Measurements from ENCODE around the gene ELAVL3.

Gene ELAVL3

DNA sequence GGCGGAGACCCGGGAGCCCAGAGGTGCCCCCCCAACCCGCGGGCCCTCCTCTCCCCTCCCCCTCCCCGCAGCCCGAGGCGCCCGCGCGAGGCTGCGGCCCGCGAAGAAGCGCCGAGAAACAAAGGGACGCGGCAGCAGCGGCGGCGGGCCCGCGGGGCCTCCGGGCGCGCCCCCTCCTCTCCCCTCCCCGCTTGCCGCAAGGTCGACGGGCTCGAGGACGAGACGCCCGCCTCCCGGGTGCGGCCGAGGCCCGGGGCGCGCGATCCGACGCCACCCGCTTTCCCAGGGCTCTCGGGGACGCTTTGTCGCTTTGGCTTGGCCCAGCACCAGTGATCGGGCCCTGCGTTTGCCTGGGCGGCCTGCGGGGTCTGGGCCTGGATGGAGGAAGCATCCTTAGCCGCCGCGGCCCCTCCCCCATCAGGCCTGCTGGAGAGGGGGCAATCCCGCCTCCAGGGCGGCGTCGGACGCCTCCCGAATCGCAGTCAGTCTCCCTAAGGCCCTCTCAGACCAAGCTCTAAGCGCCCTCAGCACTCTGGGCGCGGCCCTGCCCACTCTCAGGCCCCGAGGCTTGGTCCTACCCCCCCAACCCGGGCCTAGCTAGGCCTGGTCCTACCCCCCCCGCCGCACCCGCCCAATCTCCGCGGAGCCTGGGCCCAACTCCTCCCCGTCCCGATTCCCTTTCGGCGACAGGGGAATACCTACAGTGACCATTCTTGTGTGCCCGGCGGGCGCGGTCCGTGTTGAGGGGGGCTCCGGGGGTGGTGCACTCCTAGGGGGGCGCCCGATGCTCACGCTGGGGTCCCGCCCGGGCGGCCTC, 740 bp downstream of the ELAVL3 start (continued):
- TF ChIP-seq TOX (CRISPR knock-in tag; IDR thresholded peaks at IDR 0.05; ENCODE audit: borderline replicate concordance) (no peak), ISL1 (CRISPR knock-in tag; IDR thresholded peaks at IDR 0.05) (no peak), ARNTL (CRISPR knock-in tag; IDR thresholded peaks at IDR 0.05; ENCODE audit: borderline replicate concordance, low read depth) (no peak), ZFP30 (CRISPR knock-in tag; IDR thresholded peaks at IDR 0.05) (no peak), ZFP3 (CRISPR knock-in tag; IDR thresholded peaks at IDR 0.05) (no peak), CSDC2 (CRISPR knock-in tag; IDR thresholded peaks at IDR 0.05) (no peak)
- TF ChIP-seq, protein P1, sequence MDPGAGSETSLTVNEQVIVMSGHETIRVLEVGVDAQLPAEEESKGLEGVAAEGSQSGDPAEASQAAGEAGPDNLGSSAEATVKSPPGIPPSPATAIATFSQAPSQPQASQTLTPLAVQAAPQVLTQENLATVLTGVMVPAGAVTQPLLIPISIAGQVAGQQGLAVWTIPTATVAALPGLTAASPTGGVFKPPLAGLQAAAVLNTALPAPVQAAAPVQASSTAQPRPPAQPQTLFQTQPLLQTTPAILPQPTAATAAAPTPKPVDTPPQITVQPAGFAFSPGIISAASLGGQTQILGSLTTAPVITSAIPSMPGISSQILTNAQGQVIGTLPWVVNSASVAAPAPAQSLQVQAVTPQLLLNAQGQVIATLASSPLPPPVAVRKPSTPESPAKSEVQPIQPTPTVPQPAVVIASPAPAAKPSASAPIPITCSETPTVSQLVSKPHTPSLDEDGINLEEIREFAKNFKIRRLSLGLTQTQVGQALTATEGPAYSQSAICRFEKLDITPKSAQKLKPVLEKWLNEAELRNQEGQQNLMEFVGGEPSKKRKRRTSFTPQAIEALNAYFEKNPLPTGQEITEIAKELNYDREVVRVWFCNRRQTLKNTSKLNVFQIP (CRISPR knock-in tag; IDR thresholded peaks at IDR 0.05; ENCODE audit: borderline replicate concordance, low read depth): no peak

DNA sequence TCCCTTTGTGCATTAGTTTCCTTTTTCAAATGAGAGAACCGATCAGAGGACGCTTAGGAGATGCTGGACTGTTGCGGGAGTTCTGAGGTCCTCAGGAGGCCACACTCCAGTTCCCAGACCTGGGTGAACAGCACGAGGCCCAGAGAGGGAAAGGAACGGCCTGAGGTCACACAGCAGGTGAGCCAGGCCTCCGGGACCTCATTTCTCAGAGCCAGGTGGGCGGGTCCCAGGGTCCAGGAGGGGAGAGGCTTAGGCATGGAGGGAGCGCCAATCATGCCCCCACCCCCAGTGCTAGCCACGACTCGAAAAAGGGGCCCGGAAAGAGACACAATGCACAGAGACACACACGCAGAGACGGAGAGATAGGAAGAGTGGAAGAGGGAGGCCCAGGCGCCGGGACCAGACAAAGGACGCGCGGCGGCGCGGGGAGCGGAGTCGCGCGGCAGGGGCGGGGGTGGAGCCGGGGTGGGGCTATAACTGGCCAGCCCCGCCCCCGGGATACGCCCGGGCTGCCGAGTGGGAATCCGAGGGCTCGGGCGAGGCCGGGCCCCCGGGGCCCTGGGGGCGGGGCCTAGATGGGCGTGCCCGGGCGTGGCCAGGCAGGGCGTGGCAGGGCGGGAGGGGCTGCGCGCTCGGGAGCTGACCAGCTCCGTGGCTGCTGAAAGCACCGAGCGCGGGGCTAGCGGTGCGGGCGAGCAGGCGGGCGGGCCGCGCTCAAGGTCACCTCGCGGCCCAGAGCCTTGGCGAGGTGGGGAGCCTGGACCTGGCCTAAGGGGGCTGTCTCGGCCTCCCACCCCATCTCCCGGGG, 1.6 kb downstream of the ELAVL3 start:
- ATAC-seq: no peak
- TF ChIP-seq ZC3H10 (CRISPR knock-in tag; IDR thresholded peaks at IDR 0.05): no peak
- no peak for TF ChIP-seq CSDC2 (CRISPR knock-in tag; IDR thresholded peaks at IDR 0.05)
- TF ChIP-seq TOX (CRISPR knock-in tag; IDR thresholded peaks at IDR 0.05; ENCODE audit: borderline replicate concordance): no peak
- TF ChIP-seq, protein P2, sequence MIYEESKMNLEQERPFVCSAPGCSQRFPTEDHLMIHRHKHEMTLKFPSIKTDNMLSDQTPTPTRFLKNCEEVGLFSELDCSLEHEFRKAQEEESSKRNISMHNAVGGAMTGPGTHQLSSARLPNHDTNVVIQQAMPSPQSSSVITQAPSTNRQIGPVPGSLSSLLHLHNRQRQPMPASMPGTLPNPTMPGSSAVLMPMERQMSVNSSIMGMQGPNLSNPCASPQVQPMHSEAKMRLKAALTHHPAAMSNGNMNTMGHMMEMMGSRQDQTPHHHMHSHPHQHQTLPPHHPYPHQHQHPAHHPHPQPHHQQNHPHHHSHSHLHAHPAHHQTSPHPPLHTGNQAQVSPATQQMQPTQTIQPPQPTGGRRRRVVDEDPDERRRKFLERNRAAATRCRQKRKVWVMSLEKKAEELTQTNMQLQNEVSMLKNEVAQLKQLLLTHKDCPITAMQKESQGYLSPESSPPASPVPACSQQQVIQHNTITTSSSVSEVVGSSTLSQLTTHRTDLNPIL (CRISPR knock-in tag; IDR thresholded peaks at IDR 0.05; ENCODE audit: low read depth): no peak
- TF ChIP-seq ESRRG (CRISPR knock-in tag; IDR thresholded peaks at IDR 0.05): no peak
- TF ChIP-seq, protein P3, sequence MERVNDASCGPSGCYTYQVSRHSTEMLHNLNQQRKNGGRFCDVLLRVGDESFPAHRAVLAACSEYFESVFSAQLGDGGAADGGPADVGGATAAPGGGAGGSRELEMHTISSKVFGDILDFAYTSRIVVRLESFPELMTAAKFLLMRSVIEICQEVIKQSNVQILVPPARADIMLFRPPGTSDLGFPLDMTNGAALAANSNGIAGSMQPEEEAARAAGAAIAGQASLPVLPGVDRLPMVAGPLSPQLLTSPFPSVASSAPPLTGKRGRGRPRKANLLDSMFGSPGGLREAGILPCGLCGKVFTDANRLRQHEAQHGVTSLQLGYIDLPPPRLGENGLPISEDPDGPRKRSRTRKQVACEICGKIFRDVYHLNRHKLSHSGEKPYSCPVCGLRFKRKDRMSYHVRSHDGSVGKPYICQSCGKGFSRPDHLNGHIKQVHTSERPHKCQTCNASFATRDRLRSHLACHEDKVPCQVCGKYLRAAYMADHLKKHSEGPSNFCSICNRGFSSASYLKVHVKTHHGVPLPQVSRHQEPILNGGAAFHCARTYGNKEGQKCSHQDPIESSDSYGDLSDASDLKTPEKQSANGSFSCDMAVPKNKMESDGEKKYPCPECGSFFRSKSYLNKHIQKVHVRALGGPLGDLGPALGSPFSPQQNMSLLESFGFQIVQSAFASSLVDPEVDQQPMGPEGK (CRISPR knock-in tag; IDR thresholded peaks at IDR 0.05; ENCODE audit: borderline replicate concordance): no peak
- TF ChIP-seq ZFP3 (CRISPR knock-in tag; IDR thresholded peaks at IDR 0.05): no peak
- TF ChIP-seq TCF4 (CRISPR knock-in tag; IDR thresholded peaks at IDR 0.05; ENCODE audit: borderline replicate concordance): no peak
- TF ChIP-seq, protein P4, sequence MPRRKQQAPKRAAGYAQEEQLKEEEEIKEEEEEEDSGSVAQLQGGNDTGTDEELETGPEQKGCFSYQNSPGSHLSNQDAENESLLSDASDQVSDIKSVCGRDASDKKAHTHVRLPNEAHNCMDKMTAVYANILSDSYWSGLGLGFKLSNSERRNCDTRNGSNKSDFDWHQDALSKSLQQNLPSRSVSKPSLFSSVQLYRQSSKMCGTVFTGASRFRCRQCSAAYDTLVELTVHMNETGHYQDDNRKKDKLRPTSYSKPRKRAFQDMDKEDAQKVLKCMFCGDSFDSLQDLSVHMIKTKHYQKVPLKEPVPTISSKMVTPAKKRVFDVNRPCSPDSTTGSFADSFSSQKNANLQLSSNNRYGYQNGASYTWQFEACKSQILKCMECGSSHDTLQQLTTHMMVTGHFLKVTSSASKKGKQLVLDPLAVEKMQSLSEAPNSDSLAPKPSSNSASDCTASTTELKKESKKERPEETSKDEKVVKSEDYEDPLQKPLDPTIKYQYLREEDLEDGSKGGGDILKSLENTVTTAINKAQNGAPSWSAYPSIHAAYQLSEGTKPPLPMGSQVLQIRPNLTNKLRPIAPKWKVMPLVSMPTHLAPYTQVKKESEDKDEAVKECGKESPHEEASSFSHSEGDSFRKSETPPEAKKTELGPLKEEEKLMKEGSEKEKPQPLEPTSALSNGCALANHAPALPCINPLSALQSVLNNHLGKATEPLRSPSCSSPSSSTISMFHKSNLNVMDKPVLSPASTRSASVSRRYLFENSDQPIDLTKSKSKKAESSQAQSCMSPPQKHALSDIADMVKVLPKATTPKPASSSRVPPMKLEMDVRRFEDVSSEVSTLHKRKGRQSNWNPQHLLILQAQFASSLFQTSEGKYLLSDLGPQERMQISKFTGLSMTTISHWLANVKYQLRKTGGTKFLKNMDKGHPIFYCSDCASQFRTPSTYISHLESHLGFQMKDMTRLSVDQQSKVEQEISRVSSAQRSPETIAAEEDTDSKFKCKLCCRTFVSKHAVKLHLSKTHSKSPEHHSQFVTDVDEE (CRISPR knock-in tag; IDR thresholded peaks at IDR 0.05): no peak
- TF ChIP-seq SNAI2 (CRISPR knock-in tag; IDR thresholded peaks at IDR 0.05): no peak
- no peak for TF ChIP-seq BACH2 (CRISPR knock-in tag; IDR thresholded peaks at IDR 0.05; ENCODE audit: borderline replicate concordance)
- TF ChIP-seq ZFP30 (CRISPR knock-in tag; IDR thresholded peaks at IDR 0.05): no peak
- TF ChIP-seq, protein P1 (CRISPR knock-in tag; IDR thresholded peaks at IDR 0.05; ENCODE audit: borderline replicate concordance, low read depth): no peak
- TF ChIP-seq ISL1 (CRISPR knock-in tag; IDR thresholded peaks at IDR 0.05): no peak
- no peak for TF ChIP-seq OSR1 (CRISPR knock-in tag; IDR thresholded peaks at IDR 0.05)
- TF ChIP-seq, protein P5, sequence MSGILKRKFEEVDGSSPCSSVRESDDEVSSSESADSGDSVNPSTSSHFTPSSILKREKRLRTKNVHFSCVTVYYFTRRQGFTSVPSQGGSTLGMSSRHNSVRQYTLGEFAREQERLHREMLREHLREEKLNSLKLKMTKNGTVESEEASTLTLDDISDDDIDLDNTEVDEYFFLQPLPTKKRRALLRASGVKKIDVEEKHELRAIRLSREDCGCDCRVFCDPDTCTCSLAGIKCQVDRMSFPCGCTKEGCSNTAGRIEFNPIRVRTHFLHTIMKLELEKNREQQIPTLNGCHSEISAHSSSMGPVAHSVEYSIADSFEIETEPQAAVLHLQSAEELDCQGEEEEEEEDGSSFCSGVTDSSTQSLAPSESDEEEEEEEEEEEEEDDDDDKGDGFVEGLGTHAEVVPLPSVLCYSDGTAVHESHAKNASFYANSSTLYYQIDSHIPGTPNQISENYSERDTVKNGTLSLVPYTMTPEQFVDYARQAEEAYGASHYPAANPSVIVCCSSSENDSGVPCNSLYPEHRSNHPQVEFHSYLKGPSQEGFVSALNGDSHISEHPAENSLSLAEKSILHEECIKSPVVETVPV (CRISPR knock-in tag; IDR thresholded peaks at IDR 0.05): no peak
- no peak for TF ChIP-seq PPARA (CRISPR knock-in tag; IDR thresholded peaks at IDR 0.05; ENCODE audit: borderline replicate concordance)
- no peak for TF ChIP-seq ZNF8 (CRISPR knock-in tag; IDR thresholded peaks at IDR 0.05)
- no peak for TF ChIP-seq ZNF70 (CRISPR knock-in tag; IDR thresholded peaks at IDR 0.05)
